Suprapubic skin (tissue), 4 donors: ENCODE results near the gene NUS1.

Experiments used
- EP300 ChIP-seq: sonication (generic); formaldehyde crosslinking; IDR thresholded peaks from one replicate; pipeline ENCODE4 v1.6.1; 2017; ENCODE audit warnings: antibody characterized with exemption
- POLR2A ChIP-seq, 2 donors: fragments of 450-650 bp; IDR thresholded peaks; one replicate each; pipeline ENCODE4 v1.6.1; 2017; ENCODE audit warnings: antibody characterized with exemption in 2 of 2, mild to moderate bottlenecking in 2 of 2, moderate library complexity in 2 of 2
- POLR2AphosphoS5 ChIP-seq, 3 donors: sonication (generic); formaldehyde crosslinking; IDR thresholded peaks; one replicate each; pipeline ENCODE4 v1.6.1; 2017; ENCODE audit warnings: antibody characterized with exemption in 3 of 3
- TF ChIP-seq, protein P1 (sequence below), 2 donors: fragments of 200-600 bp in 1 of 2; fragments of 450-650 bp in 1 of 2; sonication (generic) in 1 of 2; IDR thresholded peaks; one replicate each; pipeline ENCODE4 v1.5.1; 2016 to 2019; ENCODE audit warnings: antibody characterized with exemption in 2 of 2, mild to moderate bottlenecking in 1 of 2, moderate library complexity in 1 of 2

DNA sequence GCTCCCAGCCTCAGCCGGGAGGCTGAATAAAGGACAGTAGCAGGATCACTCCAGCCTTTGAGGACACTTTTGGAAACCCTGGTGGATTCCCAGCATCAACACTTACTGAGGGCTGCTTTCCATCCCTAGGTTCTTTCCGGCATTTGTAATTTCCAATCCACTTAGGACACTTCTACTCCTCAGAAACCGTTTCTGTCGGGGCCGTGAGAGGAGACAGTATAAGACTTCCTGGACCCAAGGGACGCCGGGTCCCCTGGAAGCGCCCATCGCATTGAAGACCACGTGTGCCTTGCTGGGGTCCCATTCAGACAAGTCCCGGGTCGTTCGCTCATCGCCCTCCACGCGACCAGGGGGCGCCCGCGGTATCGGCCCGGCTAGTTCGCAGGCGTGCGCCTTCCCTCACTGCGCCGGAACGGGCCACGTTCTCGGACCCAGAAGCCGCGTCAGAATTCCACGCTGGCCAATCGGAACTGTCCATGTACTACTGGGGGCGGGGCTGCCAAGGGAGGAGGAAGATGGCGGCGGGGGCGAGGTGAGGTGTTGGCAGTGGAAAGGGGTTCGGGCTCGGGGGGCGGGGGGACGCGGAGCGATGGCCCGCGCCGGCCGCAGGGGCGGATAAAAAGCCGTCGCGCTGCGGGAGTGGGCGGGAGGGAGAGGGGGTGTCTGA lies at the start of gene NUS1:
- TF ChIP-seq, protein P1, sequence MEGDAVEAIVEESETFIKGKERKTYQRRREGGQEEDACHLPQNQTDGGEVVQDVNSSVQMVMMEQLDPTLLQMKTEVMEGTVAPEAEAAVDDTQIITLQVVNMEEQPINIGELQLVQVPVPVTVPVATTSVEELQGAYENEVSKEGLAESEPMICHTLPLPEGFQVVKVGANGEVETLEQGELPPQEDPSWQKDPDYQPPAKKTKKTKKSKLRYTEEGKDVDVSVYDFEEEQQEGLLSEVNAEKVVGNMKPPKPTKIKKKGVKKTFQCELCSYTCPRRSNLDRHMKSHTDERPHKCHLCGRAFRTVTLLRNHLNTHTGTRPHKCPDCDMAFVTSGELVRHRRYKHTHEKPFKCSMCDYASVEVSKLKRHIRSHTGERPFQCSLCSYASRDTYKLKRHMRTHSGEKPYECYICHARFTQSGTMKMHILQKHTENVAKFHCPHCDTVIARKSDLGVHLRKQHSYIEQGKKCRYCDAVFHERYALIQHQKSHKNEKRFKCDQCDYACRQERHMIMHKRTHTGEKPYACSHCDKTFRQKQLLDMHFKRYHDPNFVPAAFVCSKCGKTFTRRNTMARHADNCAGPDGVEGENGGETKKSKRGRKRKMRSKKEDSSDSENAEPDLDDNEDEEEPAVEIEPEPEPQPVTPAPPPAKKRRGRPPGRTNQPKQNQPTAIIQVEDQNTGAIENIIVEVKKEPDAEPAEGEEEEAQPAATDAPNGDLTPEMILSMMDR (IDR thresholded peaks at IDR 0.05), result peak; percentile 31 to 70
- no peak for TF ChIP-seq POLR2A (IDR thresholded peaks at IDR 0.05)
- peak in 2 of 3 donors; percentile 29 to 59 for TF ChIP-seq POLR2AphosphoS5 (IDR thresholded peaks at IDR 0.05)
- TF ChIP-seq EP300, result no peak
